Retinal pigment epithelial cell (primary cell): Measurements from ENCODE around the gene DTWD2.

Source experiments
- DNase-seq: peaks from one replicate; pipeline ENCODE4 v3.0.0-alpha.2; 2010; ENCODE audit warnings: low read depth
- H3K4me3 ChIP-seq: 2 replicates; pipeline ENCODE4 v1.5.1; 2011; ENCODE audit warnings: mild to moderate bottlenecking, low read length, control low read depth, moderate library complexity
- CTCF ChIP-seq: conservative IDR thresholded peaks from 2 replicates; pipeline ENCODE4 v1.5.1; 2011; ENCODE audit warnings: low read depth, low read length, control low read depth, inconsistent platforms

DTWD2 gene

GRCh38 chr5:118825226-118825625 is 163.1 kb downstream of the DTWD2 start:
- no peak for TF ChIP-seq CTCF
- H3K4me3 ChIP-seq: no peak overlapping the region
- DNase-seq: no peak

GRCh38 chr5:118818604-118819003 is 169.7 kb downstream of the DTWD2 start:
- no peak for DNase-seq
- H3K4me3 ChIP-seq: no peak overlapping the region
- TF ChIP-seq CTCF: no peak

GRCh38 chr5:118808441-118808840 is 179.9 kb downstream of the DTWD2 start:
- no peak for TF ChIP-seq CTCF
- no peak overlapping the region for H3K4me3 ChIP-seq
- DNase-seq: no peak

- TF ChIP-seq CTCF: no peak
- DNase-seq: no peak
- H3K4me3 ChIP-seq: no peak overlapping the region
These were observed 181.8 kb downstream of the DTWD2 start for GRCh38 chr5:118806571-118806970.

- no peak overlapping the region for H3K4me3 ChIP-seq
- no peak for TF ChIP-seq CTCF
These were observed 186.0 kb downstream of the DTWD2 start for GRCh38 chr5:118802335-118802734.

GRCh38 chr5:118796081-118796480 is 192.3 kb downstream of the DTWD2 start:
- DNase-seq: no peak
- no peak for TF ChIP-seq CTCF
- no peak overlapping the region for H3K4me3 ChIP-seq

More at GRCh38 chr5:118802335-118802734, 186.0 kb downstream of the DTWD2 start:
- DNase-seq: no peak

GRCh38 chr5:118794281-118794680 is 194.1 kb downstream of the DTWD2 start:
- H3K4me3 ChIP-seq: no peak overlapping the region
- TF ChIP-seq CTCF: no peak
- no peak for DNase-seq
